Pons (tissue), 1 donor: Measurements from ENCODE around the gene HAUS1.
"Not testable (repeated sequence)": the region's sequence is repeated elsewhere in the genome, so short reads cannot be mapped to it uniquely, and the experiment has no call there.

Experiments used
- DNase-seq: peaks from one replicate; pipeline ENCODE4 v3.0.0-alpha.2; 2016; ENCODE audit warnings: low spot score

The HAUS1 gene

DNA sequence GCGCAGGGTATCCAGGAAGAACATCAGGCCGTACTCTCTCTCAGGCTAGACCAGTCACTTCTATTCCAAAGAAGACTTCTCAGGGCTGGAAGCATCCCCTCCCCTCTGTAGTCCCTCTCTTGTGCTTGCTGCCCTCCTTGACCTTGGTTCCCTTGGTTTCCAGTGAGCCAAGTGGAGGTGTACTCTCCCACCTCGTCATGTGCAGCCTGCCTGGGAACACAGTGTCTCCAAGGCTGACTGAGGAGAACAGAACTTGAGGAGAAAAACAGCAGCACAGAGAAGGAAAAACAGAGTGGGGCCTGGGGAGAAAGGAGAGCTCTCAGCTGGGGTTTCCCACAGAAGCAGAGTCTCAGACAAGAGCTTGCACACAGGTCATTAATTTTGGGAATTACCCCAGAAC, 52.7 kb downstream of the HAUS1 start:
- no peak for DNase-seq

DNA sequence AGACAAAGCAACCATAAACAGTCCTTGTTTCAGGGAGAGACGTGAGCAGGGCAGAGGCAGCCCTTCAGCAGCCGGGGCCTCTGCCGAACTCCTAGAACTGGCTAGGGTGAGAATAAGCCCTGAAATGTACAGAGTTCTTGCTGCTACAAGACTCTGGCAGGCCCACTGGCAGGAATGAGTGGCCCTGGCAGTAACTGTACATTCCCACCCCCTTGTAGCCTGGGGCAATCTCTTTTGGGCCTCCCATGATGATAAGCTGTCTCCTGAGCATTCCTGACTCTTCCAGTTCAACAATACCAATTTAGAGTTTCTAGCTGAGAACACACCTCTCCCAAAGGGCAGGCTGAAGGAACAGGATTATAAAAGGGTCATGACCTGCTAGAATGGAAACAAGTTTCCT, 54.3 kb downstream of the HAUS1 start:
- DNase-seq, result no peak

DNA sequence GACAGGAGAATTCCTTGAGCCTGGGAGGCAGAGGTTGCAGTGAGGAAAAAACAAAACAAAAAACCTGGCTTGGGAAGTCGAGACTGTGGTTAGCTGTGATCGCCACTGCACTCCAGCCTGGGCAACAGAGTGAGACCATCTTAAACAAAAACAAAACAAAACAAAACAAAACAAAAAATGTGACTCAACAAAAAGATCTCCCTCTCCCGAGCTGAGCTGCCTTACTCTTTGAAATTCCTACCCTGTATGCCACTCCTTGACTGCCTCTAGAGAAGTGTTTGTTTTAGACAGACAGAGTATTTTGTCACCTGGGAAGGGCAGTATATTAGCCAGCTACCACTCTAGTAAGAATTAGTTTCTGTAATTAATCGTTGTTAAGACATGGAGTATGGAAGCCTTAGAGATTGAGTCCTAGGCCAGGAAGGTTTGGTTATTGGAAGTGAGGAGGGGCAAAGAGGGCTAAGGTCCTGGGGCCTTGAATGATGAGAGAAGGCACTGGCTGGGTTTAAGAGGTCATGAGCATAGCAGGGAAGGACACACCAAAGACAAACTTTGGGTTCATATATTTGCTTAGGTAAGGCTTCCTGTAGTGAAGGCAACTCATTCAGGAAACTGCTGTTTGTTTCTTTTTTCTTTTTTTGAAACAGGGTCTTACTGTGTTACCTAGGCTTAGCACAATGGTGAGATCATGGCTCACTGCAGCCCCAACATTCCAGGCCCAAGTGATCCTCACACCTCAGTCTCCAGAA, 56.0 kb downstream of the HAUS1 start:
- no peak for DNase-seq

DNA sequence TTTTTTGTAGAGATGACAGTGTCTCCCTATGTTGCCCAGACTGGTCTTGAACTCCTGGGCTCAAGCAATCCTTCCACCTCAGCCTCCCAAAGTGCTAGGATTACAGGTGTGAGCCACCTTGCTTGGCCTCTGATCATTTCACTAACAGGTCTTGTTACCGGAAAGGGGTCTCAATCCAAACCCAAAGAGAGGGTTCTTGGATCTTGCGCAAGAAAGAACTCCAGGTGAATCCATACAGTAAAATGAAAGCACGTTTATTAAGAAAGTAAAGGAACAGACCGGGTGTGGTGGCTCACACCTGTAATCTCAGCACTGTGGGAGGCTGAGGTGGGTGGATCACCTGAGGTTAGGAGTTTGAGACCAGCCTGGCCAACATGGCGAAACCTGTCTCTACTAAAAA, 56.7 kb downstream of the HAUS1 start:
- not testable (repeated sequence) for DNase-seq

DNA sequence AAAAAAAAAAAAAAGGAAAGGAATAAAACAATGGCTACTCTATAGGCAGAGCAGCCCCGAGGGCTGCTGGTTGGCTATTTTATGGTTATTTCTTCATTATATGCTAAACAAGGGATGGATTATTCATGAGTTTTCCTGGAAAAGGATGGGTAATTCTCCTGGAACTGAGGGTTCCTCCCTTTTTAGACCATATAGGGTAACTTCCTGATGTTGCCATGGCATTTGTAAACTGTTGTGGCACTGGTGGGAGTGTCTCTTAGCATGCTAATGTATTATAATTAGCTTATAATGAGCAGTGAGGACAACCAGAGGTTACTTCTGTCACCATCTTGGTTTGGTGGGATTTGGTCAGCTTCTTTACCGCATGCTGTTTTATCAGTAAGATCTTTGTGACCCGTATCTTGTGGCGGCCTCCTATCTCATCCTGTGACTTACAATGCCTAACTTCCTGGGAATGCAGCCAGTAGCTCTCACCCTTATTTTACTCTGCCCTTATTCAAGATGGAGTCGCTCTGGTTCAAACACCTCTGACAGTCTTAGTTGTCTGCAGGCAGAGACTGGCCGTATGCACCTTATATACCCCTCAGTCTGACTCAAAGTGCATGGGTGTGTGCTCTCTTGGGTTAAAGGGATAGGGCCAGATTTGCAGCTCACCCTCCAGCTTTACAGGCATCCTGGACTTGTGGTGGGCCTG, 57.7 kb downstream of the HAUS1 start:
- no peak for DNase-seq

DNA sequence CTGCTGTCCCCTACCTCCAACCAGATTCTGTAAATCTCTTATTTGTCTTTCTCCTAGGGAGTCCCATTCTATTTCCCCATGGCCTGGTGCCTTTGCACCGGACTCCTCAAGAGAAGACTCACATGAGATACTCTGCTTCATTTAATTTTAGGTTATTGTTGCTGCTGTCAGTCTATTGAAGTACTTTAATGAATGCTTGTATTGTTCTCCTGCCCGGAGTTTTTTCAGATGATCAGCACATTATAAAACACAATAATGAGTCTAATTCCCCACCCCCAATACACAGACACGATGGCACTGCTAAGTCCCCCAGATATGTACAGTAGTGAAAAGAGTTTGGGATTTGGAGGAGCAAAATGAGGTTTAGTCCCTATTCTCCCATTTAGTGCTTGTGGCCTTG, 58.9 kb downstream of the HAUS1 start:
- no peak for DNase-seq

DNA sequence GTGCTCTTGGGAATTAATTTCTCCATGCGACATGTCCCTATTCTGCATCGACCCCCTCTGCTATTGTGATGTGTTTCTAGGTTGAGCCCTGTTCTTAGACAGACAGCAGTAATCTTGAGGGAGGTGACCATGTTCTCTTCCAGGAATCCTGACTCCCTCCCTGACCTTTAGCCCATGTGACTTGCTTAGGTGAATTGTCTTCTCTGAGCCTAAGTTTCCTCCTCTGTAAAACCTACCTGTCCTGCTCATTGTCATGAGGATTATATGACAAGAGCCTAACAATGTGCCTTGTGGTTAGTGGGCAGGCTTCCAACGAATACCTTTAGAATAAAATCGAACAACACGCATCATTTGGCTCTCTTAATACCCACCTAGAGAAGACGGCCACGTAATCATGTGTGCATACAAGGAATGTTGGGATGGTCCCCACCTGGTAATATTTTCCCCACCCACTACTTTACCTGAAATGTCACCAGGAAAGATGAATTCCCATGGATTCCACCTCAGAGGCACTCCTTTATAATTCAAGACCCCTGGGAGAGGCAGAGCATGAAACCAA, 59.8 kb downstream of the HAUS1 start:
- no peak for DNase-seq

DNA sequence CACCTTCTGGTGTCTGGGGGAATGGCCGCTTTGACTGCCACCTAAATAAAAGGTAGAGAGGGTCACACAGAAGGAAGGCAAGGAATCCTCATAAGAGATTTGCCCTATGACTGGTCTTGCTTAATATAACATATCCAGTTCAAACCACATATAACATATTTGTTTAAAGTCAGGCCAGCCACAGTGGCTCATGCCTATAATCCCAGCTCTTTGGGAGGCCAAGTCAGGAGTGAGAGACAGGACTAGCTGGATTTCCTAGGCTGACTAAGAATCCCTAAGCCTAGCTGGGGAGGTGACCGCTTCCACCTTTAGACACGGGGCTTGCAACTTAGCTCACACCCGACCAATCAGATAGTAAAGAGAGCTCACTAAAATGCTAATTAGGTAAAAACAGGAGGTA, 60.3 kb downstream of the HAUS1 start:
- not testable (repeated sequence) for DNase-seq

DNA sequence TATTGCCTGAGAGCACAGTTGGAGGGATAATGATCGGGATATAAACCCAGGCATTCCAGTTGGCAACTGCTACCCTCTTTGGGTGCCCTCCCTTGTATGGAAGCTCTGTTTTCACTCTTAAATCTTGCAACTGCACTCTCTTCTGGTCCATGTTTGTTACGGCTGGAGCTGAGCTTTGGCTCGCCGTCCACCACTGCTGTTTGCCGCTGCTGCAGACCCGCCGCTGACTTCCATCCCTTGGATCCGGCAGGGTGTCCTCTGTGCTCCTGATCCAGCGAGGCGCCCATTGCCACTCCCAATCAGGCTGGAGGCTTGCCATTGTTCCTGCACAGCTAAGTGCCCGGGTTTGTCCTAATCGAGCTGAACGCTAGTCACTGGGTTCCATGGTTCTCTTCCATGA, 60.7 kb downstream of the HAUS1 start:
- no peak for DNase-seq

DNA sequence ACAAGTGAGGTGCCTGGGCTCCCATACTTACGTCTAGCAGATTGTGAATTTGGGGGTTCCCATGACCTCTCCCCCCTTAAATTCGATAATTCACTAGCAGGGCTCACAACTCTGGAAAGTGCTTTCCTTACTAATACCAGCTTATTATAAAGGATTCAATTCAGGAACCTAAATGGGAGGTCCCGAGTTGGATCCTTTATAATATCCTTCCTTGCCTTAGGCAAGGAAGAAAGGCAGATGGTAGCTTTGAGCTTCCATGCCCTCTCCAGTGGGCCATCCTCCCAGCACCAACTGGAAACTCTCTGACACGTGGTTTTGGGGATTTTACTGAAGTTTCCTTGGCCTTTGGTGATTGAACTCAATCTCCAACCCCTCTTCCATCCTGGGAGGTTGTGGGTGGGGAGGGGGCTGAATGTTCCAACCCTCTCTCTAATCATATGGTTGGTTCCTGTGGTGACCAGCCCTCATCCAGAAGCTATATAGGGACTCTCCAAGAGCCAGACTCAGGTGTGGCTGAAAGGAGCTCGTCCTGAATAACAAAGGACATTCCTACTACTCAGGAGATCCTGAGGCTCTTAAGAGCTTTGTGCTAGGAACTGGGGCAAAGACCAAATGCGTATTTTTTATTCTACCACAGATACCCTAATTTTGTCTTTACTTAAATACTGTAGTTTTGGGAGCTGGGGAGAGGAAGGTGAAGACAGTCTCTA, 62.2 kb downstream of the HAUS1 start:
- no peak for DNase-seq

DNA sequence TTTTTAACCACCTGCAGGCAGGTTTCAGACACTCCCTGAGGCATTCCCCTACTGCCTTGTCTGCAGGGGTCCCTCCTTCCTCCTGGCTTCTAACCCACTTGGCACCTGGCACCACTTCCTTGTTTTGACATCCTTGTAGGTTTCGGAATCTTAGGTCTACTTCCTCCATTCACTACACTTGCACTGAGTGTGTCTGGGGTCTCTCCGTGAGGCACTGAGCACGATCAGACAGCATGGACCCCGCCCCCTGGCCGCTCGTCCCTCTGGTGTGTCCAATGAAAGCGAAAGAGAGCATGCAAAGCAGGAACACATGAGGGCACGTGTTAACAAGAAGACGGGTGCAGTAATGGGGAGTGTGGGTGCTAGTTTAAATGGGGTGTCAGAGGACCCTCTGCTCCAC, 63.8 kb downstream of the HAUS1 start:
- peak; percentile 42 for DNase-seq

DNA sequence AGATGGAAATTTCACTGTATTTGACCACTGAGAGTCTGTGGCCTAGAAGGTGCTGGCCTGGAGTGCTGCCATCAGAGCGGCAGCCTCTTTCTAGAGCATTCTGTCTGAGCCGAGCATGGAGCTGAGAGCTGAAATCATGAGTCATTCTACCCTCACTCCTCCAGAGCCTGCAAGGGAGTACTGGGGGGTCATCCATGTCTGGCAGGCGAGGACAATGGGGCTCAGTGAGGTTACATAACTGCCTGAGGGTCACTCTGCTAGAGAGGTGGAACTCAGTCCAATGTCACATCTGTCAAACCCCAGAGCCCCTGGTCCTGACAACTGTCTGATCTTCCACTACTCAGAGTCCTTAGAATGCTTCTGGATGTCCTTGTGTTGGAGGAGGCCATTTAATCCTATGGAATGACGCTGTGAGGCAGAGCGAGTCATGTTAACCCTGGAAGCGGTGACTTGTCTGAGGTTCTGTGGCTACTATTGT, 65.3 kb downstream of the HAUS1 start:
- no peak for DNase-seq

DNA sequence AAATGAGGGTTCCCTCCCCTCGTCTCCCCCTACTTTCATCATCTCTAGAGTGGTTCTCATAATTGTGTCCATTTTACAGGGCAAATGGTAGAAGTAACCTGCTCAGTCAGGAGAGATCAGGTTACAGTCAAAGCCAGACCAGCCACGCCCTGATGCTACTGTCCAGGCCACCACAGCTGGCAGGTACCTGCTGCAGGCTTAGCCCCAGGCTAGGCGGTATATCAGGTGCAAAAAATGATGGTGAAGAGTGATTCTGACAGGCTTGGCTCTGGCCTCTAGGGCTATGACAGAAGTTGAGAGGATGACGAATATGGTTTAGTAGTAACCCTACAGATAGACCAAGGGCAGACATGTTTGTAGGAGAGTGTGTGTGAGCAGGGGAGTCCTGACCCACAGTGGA, 67.1 kb downstream of the HAUS1 start:
- DNase-seq, result no peak

DNA sequence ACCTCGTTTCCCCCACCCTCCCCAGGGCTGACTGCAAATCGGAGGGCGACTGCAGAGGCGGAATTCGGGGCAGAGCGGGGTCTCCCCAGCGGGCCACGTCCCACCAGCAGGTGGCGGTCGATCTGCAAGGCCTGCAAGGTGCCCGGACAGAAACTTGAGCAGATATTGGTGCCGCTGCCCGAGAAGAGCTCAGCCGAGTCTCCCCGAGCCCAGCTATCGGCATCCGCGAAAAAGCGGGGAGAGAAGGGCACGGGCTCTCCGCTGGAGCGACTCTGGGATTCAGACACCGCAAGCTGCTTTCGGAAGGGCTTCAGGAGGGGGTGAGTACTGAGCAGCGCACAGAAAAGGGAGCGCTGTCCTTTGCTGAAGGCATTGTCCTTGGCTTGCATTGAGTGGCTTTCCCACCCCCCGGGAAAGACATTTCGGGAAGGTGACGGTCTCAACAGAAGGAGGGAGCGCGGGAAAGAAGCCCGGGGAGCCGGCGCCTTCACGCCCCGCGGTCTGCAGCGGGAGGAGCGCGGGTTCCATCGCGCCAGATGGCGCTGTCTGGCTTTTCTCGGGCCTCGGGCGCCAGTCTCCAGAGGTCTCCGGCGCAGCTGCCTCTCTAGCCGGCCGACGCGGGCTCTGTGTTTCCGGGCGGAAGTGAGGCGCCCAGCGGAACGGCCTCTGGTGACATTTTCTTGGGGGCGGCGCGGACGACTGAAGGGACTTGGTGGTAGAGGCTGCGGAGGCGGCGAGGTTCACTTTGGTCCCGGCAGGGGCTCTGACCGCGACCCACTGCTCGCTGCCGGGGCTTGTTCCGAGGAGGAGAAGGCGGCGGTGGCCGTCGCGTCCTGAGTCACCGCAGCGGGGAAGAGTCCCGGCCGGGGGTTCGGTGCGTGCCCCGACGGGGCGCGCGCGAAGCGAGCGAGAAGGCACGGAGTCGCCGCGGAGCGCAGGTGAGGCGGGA, 69.5 kb downstream of the HAUS1 start:
- peak; percentile 88 for DNase-seq

DNA sequence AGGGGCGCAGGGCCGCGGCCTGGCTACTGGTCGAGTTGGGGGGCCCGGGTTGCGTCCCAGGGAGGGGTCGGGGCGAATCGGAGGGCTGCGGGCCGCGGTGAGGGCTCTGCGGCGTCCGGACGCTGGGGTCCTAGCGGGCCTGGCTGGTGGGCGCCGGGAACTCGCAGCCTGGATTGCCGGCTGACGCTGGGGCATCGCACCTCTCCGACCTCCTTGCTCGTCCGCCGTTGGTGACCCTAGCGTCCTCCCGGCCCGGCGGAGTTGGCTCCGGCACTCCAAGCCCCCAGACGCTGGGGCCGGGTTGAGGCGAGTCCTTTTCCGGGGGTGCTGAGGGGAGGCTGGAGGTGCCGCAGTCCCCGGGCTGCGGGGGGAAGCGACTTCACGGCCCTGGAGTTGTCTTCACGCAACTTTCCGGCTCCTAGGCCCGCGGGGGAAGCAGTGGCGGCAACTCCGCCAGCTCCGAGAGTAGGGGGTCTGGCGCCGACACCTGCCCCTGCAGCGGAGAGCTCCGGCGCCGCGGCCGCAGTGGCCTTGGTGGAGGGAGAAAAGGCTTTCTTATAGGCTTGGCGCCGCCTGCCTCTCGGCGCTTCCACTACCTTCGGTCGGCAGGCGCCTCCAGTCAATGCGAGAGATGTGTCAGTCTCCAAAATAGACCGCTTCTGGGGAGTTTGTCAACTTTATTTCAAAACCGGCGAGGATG, 70.3 kb downstream of the HAUS1 start:
- no peak for DNase-seq

DNA sequence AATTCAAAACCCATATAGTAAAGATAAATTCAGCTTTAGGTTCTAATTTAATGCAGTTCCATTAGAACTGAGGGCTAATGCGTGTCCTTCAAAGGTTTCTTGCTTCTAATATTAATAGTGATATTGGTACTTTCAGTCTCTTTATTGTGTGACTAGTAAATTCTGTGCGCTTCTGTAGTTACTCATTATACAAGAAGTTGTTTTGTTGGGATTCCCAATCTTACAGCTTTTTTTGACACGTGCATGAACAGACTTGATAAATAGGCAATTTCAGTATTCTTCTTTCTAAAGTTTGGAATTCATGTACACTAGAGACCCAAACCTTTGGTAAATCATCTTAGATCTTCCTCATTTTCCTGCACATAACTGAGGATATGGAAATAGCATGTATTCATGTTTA, 71.8 kb downstream of the HAUS1 start:
- no peak for DNase-seq
